Measurements from ENCODE around the gene DRC3.

Gene DRC3

GRCh38 chr17:17963694-17964436 lies 8.8 kb upstream of the DRC3 start:
- Histone ChIP-seq H3K9ac (no peak overlapping the region), H3K4me2 (ENCODE audit: low read length) (no peak overlapping the region), H3K27ac (no peak overlapping the region), H3K9me3 (ENCODE audit: control insufficient read depth, low read length) (no peaks in the 10 kb centered on the region), H3K79me2 (peaks cover 45% of the 10 kb centered on the region), H3K27me3 (ENCODE audit: control insufficient read depth, insufficient read depth, low read length) (no peaks in the 10 kb centered on the region), H3K4me1 (peaks cover 26% of the 10 kb centered on the region), H3K36me3 (ENCODE audit: control insufficient read depth, insufficient read depth, low read length) (no peaks in the 10 kb centered on the region), H2AFZ (no peak overlapping the region), H3K4me3 (ENCODE audit: low read depth, low read length) (no peak overlapping the region)
- TF ChIP-seq CTCF (IDR thresholded peaks at IDR 0.05), result no peak

DNA sequence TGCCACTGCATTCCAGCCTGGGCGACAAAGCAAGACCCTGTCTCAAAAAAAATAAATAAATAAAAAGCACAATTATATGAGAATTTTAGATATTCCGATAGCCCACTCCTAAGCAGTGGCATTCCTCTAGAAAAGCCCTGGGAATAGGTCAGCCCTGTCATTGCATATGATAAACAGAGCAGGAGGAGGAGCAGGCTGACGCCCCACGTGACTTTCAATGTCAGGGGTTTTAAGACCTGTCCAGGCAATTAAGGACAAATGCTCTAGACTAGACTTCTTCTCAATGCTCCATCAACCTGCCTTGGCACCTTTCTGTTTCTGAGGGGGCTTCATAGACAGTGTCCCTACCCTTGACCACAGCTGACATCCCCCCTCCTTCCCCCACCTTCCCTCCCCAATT lies 8.0 kb upstream of the DRC3 start:
- Histone ChIP-seq H3K4me2 (ENCODE audit: low read length) (no peak overlapping the region), H3K79me2 (peaks cover 53% of the 10 kb centered on the region), H3K4me3 (ENCODE audit: low read depth, low read length) (no peak overlapping the region), H3K4me1 (peaks cover 18% of the 10 kb centered on the region), H3K9ac (no peak overlapping the region), H3K9me3 (ENCODE audit: control insufficient read depth, low read length) (no peaks in the 10 kb centered on the region), H3K36me3 (ENCODE audit: control insufficient read depth, insufficient read depth, low read length) (no peaks in the 10 kb centered on the region), H2AFZ (no peak overlapping the region), H3K27ac (no peak overlapping the region), H3K27me3 (ENCODE audit: control insufficient read depth, insufficient read depth, low read length) (no peaks in the 10 kb centered on the region)
- TF ChIP-seq CTCF (IDR thresholded peaks at IDR 0.05), result no peak

GRCh38 chr17:17965152-17965721 lies 7.4 kb upstream of the DRC3 start:
- Histone ChIP-seq H3K4me3 (ENCODE audit: low read depth, low read length) (no peak overlapping the region), H3K27ac (no peak overlapping the region), H2AFZ (no peak overlapping the region), H3K4me2 (ENCODE audit: low read length) (no peak overlapping the region), H3K36me3 (ENCODE audit: control insufficient read depth, insufficient read depth, low read length) (no peaks in the 10 kb centered on the region), H3K9me3 (ENCODE audit: control insufficient read depth, low read length) (no peaks in the 10 kb centered on the region), H3K79me2 (peaks cover 59% of the 10 kb centered on the region), H3K27me3 (ENCODE audit: control insufficient read depth, insufficient read depth, low read length) (no peaks in the 10 kb centered on the region), H3K4me1 (peaks cover 14% of the 10 kb centered on the region), H3K9ac (no peak overlapping the region)
- TF ChIP-seq CTCF (IDR thresholded peaks at IDR 0.05), result no peak

DNA sequence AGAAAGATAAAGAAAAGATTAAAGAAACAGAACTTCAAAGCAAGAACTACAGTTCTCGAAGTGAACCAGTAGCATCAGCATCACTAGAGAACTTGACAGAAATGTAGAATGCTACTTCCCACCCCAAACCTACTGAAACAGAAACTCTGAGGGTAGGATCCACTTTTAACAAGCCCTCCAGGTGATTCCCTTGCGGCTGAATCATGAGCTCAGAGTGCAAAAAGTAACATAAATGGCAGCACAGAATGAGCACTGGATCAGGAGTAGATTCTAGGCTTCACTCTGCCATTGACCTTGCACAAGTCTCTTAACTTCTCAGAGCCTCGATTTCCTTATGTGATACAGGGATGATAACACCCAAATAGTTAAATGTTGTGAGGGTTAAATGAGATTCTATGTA lies 6.3 kb upstream of the DRC3 start:
- Histone ChIP-seq H3K27me3 (ENCODE audit: control insufficient read depth, insufficient read depth, low read length) (no peaks in the 10 kb centered on the region), H3K79me2 (peaks cover 70% of the 10 kb centered on the region), H3K4me2 (ENCODE audit: low read length) (no peak overlapping the region), H2AFZ (no peak overlapping the region), H3K9me3 (ENCODE audit: control insufficient read depth, low read length) (no peaks in the 10 kb centered on the region), H3K4me3 (ENCODE audit: low read depth, low read length) (no peak overlapping the region), H3K36me3 (ENCODE audit: control insufficient read depth, insufficient read depth, low read length) (no peaks in the 10 kb centered on the region), H3K27ac (no peak overlapping the region), H3K9ac (no peak overlapping the region), H3K4me1 (peaks cover 16% of the 10 kb centered on the region)
- TF ChIP-seq CTCF (IDR thresholded peaks at IDR 0.05), result no peak

All from parathyroid adenoma (tissue), 2 donors.